Erythroblast (primary cell): ENCODE data around the gene OR4K13.

ENCODE experiments used
- GATA1 ChIP-seq: IDR thresholded peaks from 2 replicates; pipeline ENCODE4 v1.6.1; 2011; ENCODE audit warnings: low read depth, mild to moderate bottlenecking, control low read depth, low read length, moderate library complexity
- POLR2A ChIP-seq: IDR thresholded peaks from 2 replicates; pipeline ENCODE4 v1.6.1; 2011; ENCODE audit warnings: mild to moderate bottlenecking, low read length

- TF ChIP-seq GATA1 (no peak), POLR2A (no peak)
Measured at GRCh38 chr14:20035449-20035848, 389 bp downstream of the OR4K13 start.
